Gastrocnemius medialis (tissue), 4 donors: ENCODE results near the gene LMTK2. TPM values are rescaled to one million over a fixed set of nuclear protein-coding genes. Genes with fewer than 3 reads are reported as not detected.

Experiments
- ATAC-seq, 2 donors: fragments of 150-250 bp; one replicate each; pipeline ENCODE4 v1.9.1; 2016
- DNase-seq, 2 donors: peaks; one replicate each; pipeline ENCODE4 v3.0.0-alpha.2; 2019
- H3K27ac ChIP-seq, 4 donors: fragments of 200-600 bp; sonication (generic); 1 replicate in 1 of 4; 2 replicates in 3 of 4; pipeline ENCODE4 v1.5.1; 2016 to 2018; ENCODE audit warnings: mild to moderate bottlenecking in 2 of 4, moderate library complexity in 1 of 4
- H3K27me3 ChIP-seq, 3 donors: fragments of 200-600 bp; sonication (generic) in 2 of 3; 1 replicate in 1 of 3; 2 replicates in 2 of 3; pipeline versions ENCODE4 v1.5.1 to v1.6.0; 2016 to 2019; ENCODE audit warnings: mild to moderate bottlenecking in 1 of 3, moderate library complexity in 1 of 3
- H3K36me3 ChIP-seq, 2 donors: fragments of 200-600 bp; sonication (generic) in 1 of 2; one replicate each; pipeline ENCODE4 v1.5.1; 2017 to 2018
- H3K4me1 ChIP-seq, 2 donors: fragments of 200-600 bp; sonication (generic) in 1 of 2; one replicate each; pipeline ENCODE4 v1.5.1; 2016 to 2017; ENCODE audit warnings: mild to moderate bottlenecking in 2 of 2
- H3K4me3 ChIP-seq, 4 donors: fragments of 200-600 bp; sonication (generic) in 3 of 4; 1 replicate in 1 of 4; 2 replicates in 3 of 4; pipeline ENCODE4 v1.5.1; 2016 to 2019; ENCODE audit warnings: mild to moderate bottlenecking in 2 of 4
- H3K9me3 ChIP-seq, 3 donors: fragments of 200-600 bp; sonication (generic) in 2 of 3; 1 replicate in 1 of 3; 2 replicates in 2 of 3; pipeline ENCODE4 v1.5.1; 2016 to 2019
- CTCF ChIP-seq, 5 experiments: fragments of 450-650 bp in 3 of 5; fragments of 200-600 bp in 2 of 5; sonication (generic) in 2 of 5; IDR thresholded peaks in 4 of 5; conservative IDR thresholded peaks in 1 of 5; 1 replicate in 4 of 5; 2 replicates in 1 of 5; pipeline ENCODE4 v1.5.1; 2016 to 2019; ENCODE audit warnings: antibody characterized with exemption in 5 of 5, mild to moderate bottlenecking in 3 of 5, moderate library complexity in 3 of 5
- POLR2A ChIP-seq, 2 donors: fragments of 450-650 bp; IDR thresholded peaks; one replicate each; pipeline ENCODE4 v1.6.1; 2017; ENCODE audit warnings: antibody characterized with exemption in 2 of 2, mild to moderate bottlenecking in 2 of 2, moderate library complexity in 2 of 2
- in situ Hi-C, 4 donors: fragments of 200-750 bp; cut with MboI; loops; one replicate each; pipeline versions ENCODE4 v1.15.0 to v1.8.0; 2017; ENCODE audit warnings: low sequenced_read_pairs in 4 of 4
- intact Hi-C: fragments of 100-400 bp; cut with DNase I; formaldehyde crosslinking; loops from one replicate; pipeline ENCODE4 v1.15.1; 2023; ENCODE audit warnings: low total_unique reads
- total RNA-seq, 4 donors: library from RNA; depleted of rRNA; stranded (reverse); fragments of >200 nt; gene quantifications; one replicate each; pipeline versions ENCODE4 v1.1.0 to v1.2.3, GENCODE V29; 2016

Gene LMTK2
- total RNA-seq, 4 donors from 2014 or later: 10.8 to 44.2 (median 17.7) TPM

GRCh38 chr7:98251601-98252424, 145.2 kb downstream of the LMTK2 start, which contains the start of gene TECPR1:
Gene TECPR1, minus strand, starts transcription at chr7:98252232. Its CDS starts 6,086 bp downstream, at chr7:98246146.
- Histone ChIP-seq H3K9me3 (no peaks in the 10 kb centered on the region), H3K27ac (peak within 1 kb of the TSS; percentile 85 to 94 (median 88)), H3K36me3 (no peaks in the 10 kb centered on the region), H3K27me3 (no peaks in the 10 kb centered on the region), H3K4me1 (peaks cover 18 to 28% of the 10 kb centered on the region in 2 donors), H3K4me3 (peak within 1 kb of the TSS; percentile 74 to 93 (median 86))
- TF ChIP-seq POLR2A (IDR thresholded peaks at IDR 0.05): peak; percentile 45 to 60
- TF ChIP-seq CTCF (IDR thresholded peaks at IDR 0.05 in 4 of 5, conservative IDR thresholded peaks at IDR 0.05 in 1 of 5): peak in 1 of 5 experiments; percentile 18
- intact Hi-C loops (loop anchor here (1.0 to 5.0 kb wide), 4 partner anchors 28 to 149 kb away; partner anchors contain the start of genes BAIAP2L1 and LMTK2), in situ Hi-C loops (loop anchor here in 2 of 4 donors (25.0 kb wide), 2 partner anchors 140 to 160 kb away; partner anchors contain the start of genes BAIAP2L1 (in 1 of the 2) and LMTK2 (in 1 of the 2))
- DNase-seq (peak; percentile 94 to 95), ATAC-seq (peak; percentile 94 to 96)

DNA sequence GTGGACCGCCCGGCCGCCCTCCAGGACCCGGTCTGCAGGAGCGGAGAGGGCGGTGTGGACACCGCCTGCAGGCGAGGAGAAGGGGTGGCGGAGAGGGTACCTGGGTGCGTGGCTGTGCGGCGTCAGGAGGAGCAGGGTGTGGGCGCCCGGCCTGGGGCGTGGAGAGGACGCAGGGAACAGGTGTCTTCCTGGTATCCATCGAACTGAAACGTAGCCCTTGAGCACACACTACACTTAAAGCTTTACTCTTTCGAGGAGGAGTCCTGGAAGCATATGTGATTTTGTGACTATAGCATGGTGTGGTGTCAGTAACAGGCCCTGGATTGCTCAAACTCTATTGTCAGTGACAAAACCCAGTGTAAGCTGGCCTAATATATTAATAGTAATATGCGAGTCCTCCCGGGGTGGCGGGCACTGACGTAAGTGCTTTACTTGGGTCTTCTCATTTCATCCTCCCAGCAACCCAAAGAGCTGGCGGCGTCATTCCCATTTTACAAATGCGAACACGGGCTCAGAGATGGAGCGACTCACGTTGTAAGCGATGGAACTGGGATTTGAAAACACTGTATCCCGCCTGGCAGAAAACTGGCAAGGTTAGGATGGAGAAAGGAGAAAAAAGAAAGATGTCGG, 145.9 kb downstream of the LMTK2 start:
- in situ Hi-C loops: loop anchor here in 2 of 4 donors (25.0 kb wide), 2 partner anchors 140 to 160 kb away; partner anchors contain the start of genes BAIAP2L1 (in 1 of the 2) and LMTK2 (in 1 of the 2)
- H3K9me3 ChIP-seq: no peaks in the 10 kb centered on the region
- H3K4me3 ChIP-seq: peak overlapping the region; percentile 74 to 93 (median 86)
- H3K36me3 ChIP-seq: no peaks in the 10 kb centered on the region
- peaks cover 18 to 28% of the 10 kb centered on the region in 2 donors for H3K4me1 ChIP-seq
- H3K27me3 ChIP-seq: no peaks in the 10 kb centered on the region
- intact Hi-C loops: loop anchor here (1.0 to 5.0 kb wide), 4 partner anchors 28 to 148 kb away; partner anchors contain the start of genes BAIAP2L1 and LMTK2
- DNase-seq (no peak), ATAC-seq (peak; percentile 40 to 76)
- H3K27ac ChIP-seq: peak overlapping the region; percentile 85 to 94 (median 88)
- no peak for TF ChIP-seq CTCF (IDR thresholded peaks at IDR 0.05 in 4 of 5, conservative IDR thresholded peaks at IDR 0.05 in 1 of 5)
- TF ChIP-seq POLR2A (IDR thresholded peaks at IDR 0.05): no peak

GRCh38 chr7:98254516-98254915, 147.9 kb downstream of the LMTK2 start:
- no peaks in the 10 kb centered on the region for H3K36me3 ChIP-seq
- in situ Hi-C loops (loop anchor here in 2 of 4 donors (25.0 kb wide), 2 partner anchors 142 to 158 kb away; partner anchors contain the start of genes BAIAP2L1 (in 1 of the 2) and LMTK2 (in 1 of the 2)), intact Hi-C loops (loop anchor here (5.0 kb wide), 1 partner anchor 147 kb away; the partner anchor contains the start of gene LMTK2)
- H3K4me1 ChIP-seq: peaks cover 18 to 28% of the 10 kb centered on the region in 2 donors
- no peak overlapping the region for H3K27ac ChIP-seq
- no peaks in the 10 kb centered on the region for H3K27me3 ChIP-seq
- ATAC-seq (no peak), DNase-seq (no peak)
- H3K9me3 ChIP-seq: no peaks in the 10 kb centered on the region
- TF ChIP-seq CTCF (IDR thresholded peaks at IDR 0.05 in 4 of 5, conservative IDR thresholded peaks at IDR 0.05 in 1 of 5) (no peak), POLR2A (IDR thresholded peaks at IDR 0.05) (no peak)
- no peak overlapping the region for H3K4me3 ChIP-seq

GRCh38 chr7:98254951-98255610, 148.4 kb downstream of the LMTK2 start:
- no peaks in the 10 kb centered on the region for H3K27me3 ChIP-seq
- in situ Hi-C loops: loop anchor here in 2 of 4 donors (25.0 kb wide), 2 partner anchors 143 to 157 kb away; partner anchors contain the start of genes BAIAP2L1 (in 1 of the 2) and LMTK2 (in 1 of the 2)
- intact Hi-C loops: loop anchor here (5.0 kb wide), 1 partner anchor 148 kb away; the partner anchor contains the start of gene LMTK2

More at GRCh38 chr7:98254951-98255610, 148.4 kb downstream of the LMTK2 start:
- ATAC-seq: no peak
- no peak overlapping the region for H3K27ac ChIP-seq
- no peaks in the 10 kb centered on the region for H3K9me3 ChIP-seq
- TF ChIP-seq POLR2A (IDR thresholded peaks at IDR 0.05) (no peak), CTCF (IDR thresholded peaks at IDR 0.05 in 4 of 5, conservative IDR thresholded peaks at IDR 0.05 in 1 of 5) (no peak)
- H3K36me3 ChIP-seq: no peaks in the 10 kb centered on the region
- no peak overlapping the region for H3K4me3 ChIP-seq
- DNase-seq: no peak
- peaks cover 18 to 25% of the 10 kb centered on the region in 2 donors for H3K4me1 ChIP-seq
